Stimulated activated CD8-positive, alpha-beta memory T cell treated with anti-CD3 and anti-CD28 coated beads, Interleukin-15, amount 100 ng/mL, for 4 hours (primary cell): ENCODE measurements around the gene BDH1.
"Not testable (repeated sequence)": the region's sequence is repeated elsewhere in the genome, so short reads cannot be mapped to it uniquely, and the experiment has no call there.

Source experiments
- DNase-seq, 2 donors: peaks; one replicate each; pipeline ENCODE4 v3.0.0-alpha.2; 2020; ENCODE audit warnings: low read depth in 2 of 2

BDH1 gene

GRCh38 chr3:197486861-197487260, 68.9 kb downstream of the BDH1 start:
- DNase-seq: no peak

- no peak for DNase-seq
These were observed 70.6 kb downstream of the BDH1 start for GRCh38 chr3:197485143-197485542.

GRCh38 chr3:197484204-197484901, 71.4 kb downstream of the BDH1 start:
- DNase-seq: no peak

GRCh38 chr3:197482001-197482400, 73.8 kb downstream of the BDH1 start:
- no peak for DNase-seq

GRCh38 chr3:197480320-197480719, 75.4 kb downstream of the BDH1 start:
- no peak for DNase-seq

GRCh38 chr3:197478746-197479668, 76.8 kb downstream of the BDH1 start:
- no peak for DNase-seq

GRCh38 chr3:197477816-197478215, 78.0 kb downstream of the BDH1 start:
- not testable (repeated sequence) for DNase-seq

- no peak for DNase-seq
These were observed 79.7 kb downstream of the BDH1 start for GRCh38 chr3:197475997-197476525.

GRCh38 chr3:197475514-197475913, 80.3 kb downstream of the BDH1 start:
- DNase-seq: no peak

- no peak for DNase-seq
These were observed 83.6 kb downstream of the BDH1 start for GRCh38 chr3:197472151-197472550.

- DNase-seq: no peak
These were observed 84.4 kb downstream of the BDH1 start for GRCh38 chr3:197471221-197472010.

- DNase-seq: no peak
These were observed 86.8 kb downstream of the BDH1 start for GRCh38 chr3:197468866-197469382.

GRCh38 chr3:197468167-197468566, 87.6 kb downstream of the BDH1 start:
- DNase-seq: no peak

- DNase-seq: no peak
These were observed 89.0 kb downstream of the BDH1 start for GRCh38 chr3:197466586-197467399.

GRCh38 chr3:197465996-197466549, 89.7 kb downstream of the BDH1 start:
- DNase-seq: no peak

- DNase-seq: no peak
These were observed 90.4 kb downstream of the BDH1 start for GRCh38 chr3:197465197-197465995.

GRCh38 chr3:197464794-197465193, 91.0 kb downstream of the BDH1 start:
- DNase-seq: no peak

GRCh38 chr3:197463279-197463678, 92.5 kb downstream of the BDH1 start:
- no peak for DNase-seq

GRCh38 chr3:197462808-197463207, 93.0 kb downstream of the BDH1 start:
- DNase-seq: no peak

GRCh38 chr3:197460639-197461038, 95.1 kb downstream of the BDH1 start:
- DNase-seq: no peak
